MM.1S (cell line): ENCODE results near the gene WDR5B.

Experiments used
- DNase-seq: peaks from one replicate; pipeline ENCODE4 v3.0.0-alpha.2; 2015
- H2AFZ ChIP-seq: fragments of 300-600 bp; sonication (generic); 2 replicates; pipeline ENCODE4 v1.6.0; 2016; ENCODE audit warnings: antibody characterized with exemption, low read length
- H3F3A ChIP-seq: fragments of 300-600 bp; sonication (generic); 2 replicates; pipeline ENCODE4 v1.6.1; 2016; ENCODE audit warnings: mild to moderate bottlenecking, antibody characterized with exemption, low read length, moderate library complexity, mixed read lengths; ENCODE audit not compliant: insufficient read depth
- H3K27ac ChIP-seq: fragments of 300-600 bp; sonication (generic); 2 replicates; pipeline ENCODE4 v1.5.1; 2016; ENCODE audit warnings: mild to moderate bottlenecking, low read length
- H3K27me3 ChIP-seq: fragments of 300-600 bp; sonication (generic); replicated peaks from 2 replicates; pipeline ENCODE4 v1.6.0; 2016; ENCODE audit warnings: low read length; ENCODE audit not compliant: insufficient read depth
- H3K36me3 ChIP-seq: fragments of 300-600 bp; sonication (generic); replicated peaks from 2 replicates; pipeline ENCODE4 v1.6.1; 2016; ENCODE audit warnings: mild to moderate bottlenecking, low read length, mixed read lengths; ENCODE audit not compliant: insufficient read depth
- H3K4me1 ChIP-seq: fragments of 300-600 bp; sonication (generic); 2 replicates; pipeline ENCODE4 v1.6.1; 2016; ENCODE audit warnings: low read length, mixed read lengths
- H3K4me2 ChIP-seq: fragments of 300-600 bp; sonication (generic); 2 replicates; pipeline ENCODE4 v1.6.0; 2016; ENCODE audit warnings: low read depth, low read length
- H3K4me3 ChIP-seq: fragments of 300-600 bp; sonication (generic); 2 replicates; pipeline ENCODE4 v1.5.1; 2016; ENCODE audit warnings: low read length, mixed read lengths
- H3K79me2 ChIP-seq: fragments of 300-600 bp; sonication (generic); 2 replicates; pipeline ENCODE4 v1.6.1; 2016; ENCODE audit warnings: mixed run types, low read length, mixed read lengths
- H3K9ac ChIP-seq: fragments of 300-600 bp; sonication (generic); 2 replicates; pipeline ENCODE4 v1.6.1; 2016; ENCODE audit warnings: low read length, mixed read lengths
- H3K9me2 ChIP-seq: fragments of 300-600 bp; sonication (generic); replicated peaks from 2 replicates; pipeline ENCODE4 v1.6.1; 2016; ENCODE audit warnings: mild to moderate bottlenecking, low read length, mixed read lengths; ENCODE audit not compliant: insufficient read depth
- H3K9me3 ChIP-seq: fragments of 300-600 bp; sonication (generic); replicated peaks from 2 replicates; pipeline ENCODE4 v1.6.1; 2016; ENCODE audit warnings: mild to moderate bottlenecking, low read length, mixed read lengths; ENCODE audit not compliant: insufficient read depth
- H4K20me1 ChIP-seq: fragments of 300-600 bp; sonication (generic); 2 replicates; pipeline ENCODE4 v1.6.1; 2016; ENCODE audit warnings: mild to moderate bottlenecking, low read length, moderate library complexity, mixed read lengths; ENCODE audit not compliant: insufficient read depth
- EZH2 ChIP-seq: fragments of 300-600 bp; sonication (generic); optimal IDR thresholded peaks from 2 replicates; pipeline ENCODE3; 2017; ENCODE audit warnings: low read depth, mild to moderate bottlenecking, antibody characterized with exemption, low read length, mixed read lengths
- EZH2phosphoT487 ChIP-seq: fragments of 300-600 bp; sonication (generic); IDR thresholded peaks from 2 replicates; pipeline ENCODE4 v1.6.1; 2018; ENCODE audit warnings: antibody characterized with exemption, low read length
- TF ChIP-seq, protein P1 (sequence below): fragments of 300-600 bp; sonication (generic); IDR thresholded peaks from 2 replicates; pipeline ENCODE4 v1.5.1; 2016; ENCODE audit warnings: antibody characterized with exemption, low read length, mixed read lengths

Gene WDR5B

DNA sequence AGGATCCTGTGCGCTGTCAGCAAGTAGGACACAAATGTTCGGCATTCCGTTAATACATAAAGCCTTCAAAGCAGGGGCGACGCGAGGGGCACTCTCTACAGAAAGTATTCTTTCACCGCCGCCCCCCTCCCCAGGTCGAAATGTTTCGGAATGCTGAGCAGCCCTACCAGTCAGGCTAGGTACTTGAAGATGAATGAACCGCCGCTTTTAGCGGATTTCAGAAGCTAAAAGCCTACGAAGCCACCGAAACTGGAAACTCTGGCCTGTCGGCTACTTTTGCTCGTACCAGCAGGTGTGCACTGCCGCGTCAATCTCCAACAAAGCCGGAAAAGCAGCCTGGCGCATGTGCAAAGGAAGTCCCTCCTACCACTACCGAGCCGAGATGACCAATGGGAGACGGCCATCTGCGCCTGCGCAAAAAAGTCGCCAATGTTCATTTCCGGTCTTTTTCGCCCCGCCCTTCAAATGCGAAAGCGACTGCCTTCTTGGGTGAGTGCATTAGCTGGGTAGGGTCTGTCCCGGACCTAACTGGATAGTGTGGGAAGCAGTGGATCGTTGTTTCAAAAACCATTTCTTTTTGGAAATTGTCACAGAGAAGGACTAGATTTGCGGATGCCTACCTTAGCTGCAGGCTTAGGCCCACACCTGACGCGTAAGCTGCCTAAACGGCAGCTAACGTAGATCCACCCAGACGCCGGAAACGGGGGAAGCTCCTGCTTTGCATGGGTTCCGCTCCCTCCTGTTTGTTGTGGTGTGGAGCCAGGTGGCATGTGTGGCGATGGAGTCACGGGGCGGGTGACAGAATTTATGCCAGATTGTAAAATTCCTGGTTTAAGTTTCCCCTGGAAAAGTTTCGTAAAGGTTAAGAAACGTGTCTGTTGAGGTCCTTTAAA lies at the start of gene WDR5B:
Gene WDR5B (minus strand): TSS at position 301 of the 893 bp plus-strand sequence. CDS start 534 bp downstream, outside the sequence.
- Histone ChIP-seq H3K4me3 (peak within 1 kb of the TSS; percentile 76), H3K9me3 (no peaks in the 10 kb centered on the region), H3K27ac (peak within 1 kb of the TSS; percentile 97), H3K9me2 (no peaks in the 10 kb centered on the region), H4K20me1 (no peaks in the 10 kb centered on the region), H3F3A (peaks cover 27% of the 10 kb centered on the region), H3K27me3 (no peaks in the 10 kb centered on the region), H3K36me3 (no peaks in the 10 kb centered on the region), H3K4me1 (peaks cover 7% of the 10 kb centered on the region), H3K9ac (peak within 1 kb of the TSS; percentile 88), H3K4me2 (peak within 1 kb of the TSS; percentile 88), H3K79me2 (peaks cover 36% of the 10 kb centered on the region), H2AFZ (peak within 1 kb of the TSS; percentile 70)
- no peak for TF ChIP-seq EZH2
- TF ChIP-seq, protein P1, sequence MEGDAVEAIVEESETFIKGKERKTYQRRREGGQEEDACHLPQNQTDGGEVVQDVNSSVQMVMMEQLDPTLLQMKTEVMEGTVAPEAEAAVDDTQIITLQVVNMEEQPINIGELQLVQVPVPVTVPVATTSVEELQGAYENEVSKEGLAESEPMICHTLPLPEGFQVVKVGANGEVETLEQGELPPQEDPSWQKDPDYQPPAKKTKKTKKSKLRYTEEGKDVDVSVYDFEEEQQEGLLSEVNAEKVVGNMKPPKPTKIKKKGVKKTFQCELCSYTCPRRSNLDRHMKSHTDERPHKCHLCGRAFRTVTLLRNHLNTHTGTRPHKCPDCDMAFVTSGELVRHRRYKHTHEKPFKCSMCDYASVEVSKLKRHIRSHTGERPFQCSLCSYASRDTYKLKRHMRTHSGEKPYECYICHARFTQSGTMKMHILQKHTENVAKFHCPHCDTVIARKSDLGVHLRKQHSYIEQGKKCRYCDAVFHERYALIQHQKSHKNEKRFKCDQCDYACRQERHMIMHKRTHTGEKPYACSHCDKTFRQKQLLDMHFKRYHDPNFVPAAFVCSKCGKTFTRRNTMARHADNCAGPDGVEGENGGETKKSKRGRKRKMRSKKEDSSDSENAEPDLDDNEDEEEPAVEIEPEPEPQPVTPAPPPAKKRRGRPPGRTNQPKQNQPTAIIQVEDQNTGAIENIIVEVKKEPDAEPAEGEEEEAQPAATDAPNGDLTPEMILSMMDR, result no peak; the same call in 1 of the 2 replicates
- peak; percentile 98 for DNase-seq

DNA sequence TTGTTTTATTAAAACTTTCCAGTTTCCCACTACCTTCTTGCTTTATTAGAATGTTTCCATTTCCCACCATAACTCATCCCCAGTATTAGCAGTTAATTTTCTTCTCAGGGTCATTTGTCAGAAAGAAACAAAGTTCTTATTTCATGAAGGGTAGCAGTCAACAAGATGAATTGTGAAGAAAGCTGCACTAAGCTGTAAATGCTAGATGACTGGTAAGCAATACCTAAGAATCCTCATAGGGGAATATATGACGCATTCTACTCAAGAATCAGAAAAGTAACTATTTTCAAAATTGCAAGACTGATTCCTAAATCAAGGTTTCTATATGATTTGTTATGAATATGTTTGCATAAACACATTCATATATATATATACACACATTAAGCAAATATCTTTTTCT lies 48.8 kb upstream of the WDR5B start:
- Histone ChIP-seq H3K9me2 (no peaks in the 10 kb centered on the region), H2AFZ (no peak overlapping the region), H4K20me1 (no peaks in the 10 kb centered on the region), H3K27ac (no peak overlapping the region), H3K4me3 (no peak overlapping the region), H3K9ac (no peak overlapping the region), H3K4me1 (no peaks in the 10 kb centered on the region), H3K9me3 (no peaks in the 10 kb centered on the region), H3K4me2 (no peak overlapping the region), H3F3A (no peaks in the 10 kb centered on the region), H3K79me2 (peaks cover 21% of the 10 kb centered on the region; the same call in 1 of the 2 replicates), H3K27me3 (no peaks in the 10 kb centered on the region), H3K36me3 (peaks cover 6% of the 10 kb centered on the region; the same call in 1 of the 2 replicates)
- DNase-seq, result no peak
- TF ChIP-seq EZH2 (no peak), EZH2phosphoT487 (no peak)
- TF ChIP-seq, protein P1, result no peak

DNA sequence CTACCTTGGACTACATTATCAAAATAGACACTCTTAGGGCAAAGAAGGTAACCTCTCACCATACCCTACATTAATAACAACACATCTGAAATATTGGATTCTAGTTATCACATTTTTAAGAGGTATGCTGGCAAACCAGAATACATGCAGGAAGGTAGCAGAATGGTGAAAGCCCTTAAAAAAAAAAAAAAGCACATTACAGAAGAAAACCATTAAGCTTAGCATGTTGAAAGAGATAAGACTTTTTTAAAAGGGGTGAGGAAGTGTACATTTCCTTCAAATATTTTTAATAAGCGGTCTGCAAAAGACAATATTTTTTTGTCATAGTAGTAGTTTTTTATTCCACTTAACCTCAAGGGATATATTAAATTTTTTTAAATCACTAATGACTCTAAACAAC lies 46.5 kb upstream of the WDR5B start:
- no peaks in the 10 kb centered on the region for H3K4me1 ChIP-seq
- TF ChIP-seq, protein P1, result no peak
- TF ChIP-seq EZH2, result no peak
- TF ChIP-seq EZH2phosphoT487, result no peak
- H3K9me3 ChIP-seq, result no peaks in the 10 kb centered on the region
- H2AFZ ChIP-seq, result no peak overlapping the region
- no peaks in the 10 kb centered on the region for H3K9me2 ChIP-seq
- no peak overlapping the region for H3K4me2 ChIP-seq
- peaks cover 4% of the 10 kb centered on the region; the same call in 1 of the 2 replicates for H3K36me3 ChIP-seq
- H3K27me3 ChIP-seq, result no peaks in the 10 kb centered on the region
- peaks cover 4% of the 10 kb centered on the region; the same call in 1 of the 2 replicates for H3K79me2 ChIP-seq
- no peak for DNase-seq
- no peaks in the 10 kb centered on the region for H3F3A ChIP-seq
- no peaks in the 10 kb centered on the region for H4K20me1 ChIP-seq
- no peak overlapping the region for H3K4me3 ChIP-seq
- no peak overlapping the region for H3K9ac ChIP-seq
- H3K27ac ChIP-seq, result no peak overlapping the region
